Kidney (tissue), 14 donors: Measurements from ENCODE around the gene RPL22. TPM values are rescaled to one million over a fixed set of nuclear protein-coding genes. Genes with fewer than 3 reads are reported as not detected.

Experiments used
- DNase-seq, 5 donors: peaks; one replicate each; pipeline ENCODE4 v3.0.0-alpha.2; 2013 to 2020
- FAIRE-seq: peaks from 2 replicates; lab custom pipeline; 2012; peaks lifted over from hg19 to GRCh38; lab: Jason Lieb, UNC
- H3K27ac ChIP-seq, 2 donors: one replicate each; pipeline ENCODE4 v1.7.0; 2013; ENCODE audit warnings: low read depth in 2 of 2, low read length in 2 of 2, inconsistent platforms in 1 of 2
- H3K27me3 ChIP-seq: one replicate; pipeline ENCODE4 v1.7.1; 2013; ENCODE audit warnings: low read length, inconsistent platforms; ENCODE audit not compliant: control insufficient read depth, insufficient read depth
- H3K36me3 ChIP-seq, 3 donors: one replicate each; pipeline versions ENCODE4 v1.7.0 to v1.7.1; 2013; ENCODE audit warnings: low read length in 3 of 3, control low read depth in 1 of 3, inconsistent platforms in 1 of 3; ENCODE audit not compliant: insufficient read depth in 3 of 3, control insufficient read depth in 2 of 3
- H3K4me1 ChIP-seq, 3 donors: one replicate each; pipeline versions ENCODE4 v1.7.0 to v1.7.1; 2013; ENCODE audit warnings: low read length in 3 of 3, inconsistent platforms in 1 of 3, low read depth in 1 of 3; ENCODE audit not compliant: control insufficient read depth in 2 of 3, insufficient read depth in 2 of 3
- H3K4me3 ChIP-seq, 3 donors: one replicate each; pipeline versions ENCODE4 v1.7.0 to v1.8.1; 2013; ENCODE audit warnings: low read length in 3 of 3, control low read depth in 1 of 3, inconsistent platforms in 1 of 3
- H3K9ac ChIP-seq, 3 donors: one replicate each; pipeline versions ENCODE4 v1.7.0 to v1.7.1; 2013; ENCODE audit warnings: low read length in 3 of 3, control low read depth in 1 of 3, inconsistent platforms in 1 of 3
- H3K9me3 ChIP-seq, 3 donors: one replicate each; pipeline versions ENCODE4 v1.7.0 to v1.7.1; 2013; ENCODE audit warnings: low read length in 3 of 3, control low read depth in 1 of 3, inconsistent platforms in 1 of 3; ENCODE audit not compliant: control insufficient read depth in 2 of 3, insufficient read depth in 1 of 3
- CTCF ChIP-seq: IDR thresholded peaks from 3 replicates; pipeline ENCODE4 v1.5.1; 2012; ENCODE audit warnings: mild to moderate bottlenecking, moderate library complexity, borderline replicate concordance; ENCODE audit not compliant: insufficient read depth; ENCODE audit errors: extremely low read depth
- intact Hi-C: fragments of 100-400 bp; cut with DNase I; formaldehyde crosslinking; loops from one replicate; pipeline ENCODE4 v1.11.1; 2022
- polyA plus RNA-seq: library from polyadenylated mRNA; stranded (reverse); fragments of 350-450 nt; fragmentation: Illumina TruSeq; extraction: RNeasy Lipid Tissue Mini Kit (QIAGEN cat#74804); gene quantifications from one replicate; pipeline ENCODE4 v1.2.3, GENCODE V29; 2014; ENCODE audit warnings: low read depth, low replicate concordance; ENCODE audit not compliant: insufficient read depth
- total RNA-seq: library from RNA; stranded (reverse); fragmentation: NEBNext Ultra II Directional; extraction: Animal tissue kit (Norgen Biotek cat#: 25700); gene quantifications from one replicate; pipeline ENCODE4 v1.2.1, GENCODE V29; 2021
- donor health status: control.
- donor health status: control.
- donor health status: control.
- donor health status: control.
- donor health status: control.
- donor health status: DM: yes; HTN: yes; CAD: no.
- donor health status: Normal renal cell carcinoma (clear cell type).

RPL22 gene
- total and polyA plus RNA-seq, 2 donors from 2014 or later, result 377 to 605 TPM

- Histone ChIP-seq H3K9me3 (no peaks in the 10 kb centered on the region), H3K4me1 (no peaks in the 10 kb centered on the region), H3K27ac (no peak overlapping the region), H3K36me3 (no peaks in the 10 kb centered on the region), H3K27me3 (no peaks in the 10 kb centered on the region), H3K9ac (no peak overlapping the region), H3K4me3 (no peak overlapping the region)
- intact Hi-C loops, result no loop called here
- FAIRE-seq, result no peak
- TF ChIP-seq CTCF, result no peak
- peak in 1 of 5 donors; percentile 24 for DNase-seq
Measured at GRCh38 chr1:6137758-6138157, 61.6 kb downstream of the RPL22 start.

- Histone ChIP-seq H3K9ac (no peak overlapping the region), H3K36me3 (no peaks in the 10 kb centered on the region), H3K9me3 (peaks cover 0 to 7% (median 0%) of the 10 kb centered on the region in 3 donors), H3K4me3 (no peak overlapping the region), H3K4me1 (no peaks in the 10 kb centered on the region), H3K27ac (no peak overlapping the region), H3K27me3 (no peaks in the 10 kb centered on the region)
- intact Hi-C loops, result no loop called here
- TF ChIP-seq CTCF, result no peak
- DNase-seq, result peak in 1 of 5 donors; percentile 48
- no peak for FAIRE-seq
Measured at GRCh38 chr1:6136516-6137220, 62.7 kb downstream of the RPL22 start.

Other genes with a start within 250 kb of the RPL22 start
- gene NPHP4, start 207.2 kb downstream of the RPL22 start, total RNA-seq, result 16.1 TPM
- 2.9 TPM for gene NPHP4, start 207.2 kb downstream of the RPL22 start, polyA plus RNA-seq
- 28.1 TPM for gene KCNAB2, start 153.7 kb downstream of the RPL22 start, total RNA-seq
- gene KCNAB2, start 153.7 kb downstream of the RPL22 start, polyA plus RNA-seq, result 19.6 TPM
- gene CHD5, start 19.3 kb downstream of the RPL22 start, total RNA-seq, result 0.85 TPM
- 0.54 TPM for gene CHD5, start 19.3 kb downstream of the RPL22 start, polyA plus RNA-seq
- 43.6 TPM for gene RNF207, start 6.5 kb upstream of the RPL22 start, total RNA-seq
- 7.7 TPM for gene RNF207, start 6.5 kb upstream of the RPL22 start, polyA plus RNA-seq
- 73.0 TPM for gene ICMT, start 36.4 kb upstream of the RPL22 start, total RNA-seq
- 43.4 TPM for gene ICMT, start 36.4 kb upstream of the RPL22 start, polyA plus RNA-seq
- gene HES3, start 44.6 kb upstream of the RPL22 start, total RNA-seq, result not detected
- gene HES3, start 44.6 kb upstream of the RPL22 start, polyA plus RNA-seq, result not detected
- 8.6 TPM for gene GPR153, start 61.5 kb upstream of the RPL22 start, total RNA-seq
- 1.1 TPM for gene GPR153, start 61.5 kb upstream of the RPL22 start, polyA plus RNA-seq
- gene ACOT7, start 194.2 kb upstream of the RPL22 start, total RNA-seq, result 23.0 TPM
- 135 TPM for gene ACOT7, start 194.2 kb upstream of the RPL22 start, polyA plus RNA-seq
- gene HES2, start 220.3 kb upstream of the RPL22 start, total RNA-seq, result 1.3 TPM
- gene HES2, start 220.3 kb upstream of the RPL22 start, polyA plus RNA-seq, result 1.6 TPM
- gene ESPN, start 225.2 kb upstream of the RPL22 start, total RNA-seq, result 14.2 TPM
- 112 TPM for gene ESPN, start 225.2 kb upstream of the RPL22 start, polyA plus RNA-seq